ENCODE results near the gene RCAN1.

The RCAN1 gene

GRCh38 chr21:34537838-34538237 lies 77.1 kb downstream of the RCAN1 start:
- ChIA-PET POLR2A (interaction anchor here (1.9 kb wide), 1 partner anchor 11 kb away, joined by 5 read pairs; no protein-coding TSS in a partner anchor), CTCF (interaction anchor here (1.1 to 1.9 kb wide), 3 partner anchors 13 to 66 kb away, joined by 3 to 6 read pairs (median 4); no protein-coding TSS in a partner anchor)
- no peak for TF ChIP-seq CTCF (IDR thresholded peaks at IDR 0.05; ENCODE audit: insufficient read depth, low read length, missing control alignments)
- no peak for DNase-seq (ENCODE audit: low read depth, low spot score)
- no peak overlapping the region for H3K4me3 ChIP-seq (ENCODE audit: low read depth, low read length)

- no peak for DNase-seq (ENCODE audit: low read depth, low spot score)
- ChIA-PET POLR2A (interaction anchor here (0.6 kb wide), 1 partner anchor 81 kb away, joined by 4 read pairs; no protein-coding TSS in a partner anchor), CTCF (interaction anchor here (1.1 kb wide), 1 partner anchor 46 kb away, joined by 3 read pairs; no protein-coding TSS in a partner anchor)
- H3K4me3 ChIP-seq (ENCODE audit: low read depth, low read length) = no peak overlapping the region
- TF ChIP-seq CTCF (IDR thresholded peaks at IDR 0.05; ENCODE audit: insufficient read depth, low read length, missing control alignments) = no peak
These were observed 78.1 kb downstream of the RCAN1 start for GRCh38 chr21:34536820-34537219.

- H3K4me3 ChIP-seq (ENCODE audit: low read depth, low read length) = no peak overlapping the region
- ChIA-PET CTCF (no interaction called here), POLR2A (no interaction called here)
- no peak for DNase-seq (ENCODE audit: low read depth, low spot score)
- TF ChIP-seq CTCF (IDR thresholded peaks at IDR 0.05; ENCODE audit: insufficient read depth, low read length, missing control alignments) = no peak
These were observed 78.6 kb downstream of the RCAN1 start for GRCh38 chr21:34536311-34536710.

- CTCF ChIA-PET = no interaction called here
- no peak for TF ChIP-seq CTCF (IDR thresholded peaks at IDR 0.05; ENCODE audit: insufficient read depth, low read length, missing control alignments)
- POLR2A ChIA-PET = no interaction called here
- H3K4me3 ChIP-seq (ENCODE audit: low read depth, low read length) = no peak overlapping the region
- no peak for DNase-seq (ENCODE audit: low read depth, low spot score)
These were observed 79.0 kb downstream of the RCAN1 start for GRCh38 chr21:34535886-34536285.

GRCh38 chr21:34534522-34534921 lies 80.4 kb downstream of the RCAN1 start:
- DNase-seq (ENCODE audit: low read depth, low spot score) = no peak
- CTCF ChIA-PET = interaction anchor here (1.0 kb wide), 1 partner anchor 11 kb away, joined by 3 read pairs; no protein-coding TSS in a partner anchor
- TF ChIP-seq CTCF (IDR thresholded peaks at IDR 0.05; ENCODE audit: insufficient read depth, low read length, missing control alignments) = no peak

GRCh38 chr21:34533938-34534337 lies 81.0 kb downstream of the RCAN1 start:
- ChIA-PET CTCF (interaction anchor here (0.8 to 1.0 kb wide), 2 partner anchors 10 to 11 kb away, joined by 3 read pairs; no protein-coding TSS in a partner anchor), POLR2A (no interaction called here)
- no peak overlapping the region for H3K4me3 ChIP-seq (ENCODE audit: low read depth, low read length)
- TF ChIP-seq CTCF (IDR thresholded peaks at IDR 0.05; ENCODE audit: insufficient read depth, low read length, missing control alignments) = no peak
- no peak for DNase-seq (ENCODE audit: low read depth, low spot score)

More at GRCh38 chr21:34534522-34534921, 80.4 kb downstream of the RCAN1 start:
- no peak overlapping the region for H3K4me3 ChIP-seq (ENCODE audit: low read depth, low read length)
- POLR2A ChIA-PET = no interaction called here

Data from AG04449 (cell line).